HG03095 (cell line): Measurements from ENCODE around the gene CINP.
"Not testable (repeated sequence)": the region's sequence is repeated elsewhere in the genome, so short reads cannot be mapped to it uniquely, and the experiment has no call there.

Source experiments
- ATAC-seq: cut with Tn5 transposase; IDR thresholded peaks from one replicate; pipeline ENCODE4 v1.9.1; 2021; ENCODE audit warnings: moderate library complexity; ENCODE audit not compliant: unreplicated experiment

CINP gene

GRCh38 chr14:102321456-102322422, 41.0 kb downstream of the CINP start:
- ATAC-seq, result no peak

GRCh38 chr14:102320671-102321455, 41.8 kb downstream of the CINP start:
- no peak for ATAC-seq

- ATAC-seq, result peak; percentile 10
These were observed 42.5 kb downstream of the CINP start for GRCh38 chr14:102320033-102320660.

- peak; percentile 47 for ATAC-seq
These were observed 43.2 kb downstream of the CINP start, which contains the start of gene ZNF839 for GRCh38 chr14:102319351-102320032. ZNF839 (plus strand) TSS chr14:102319746; CDS start chr14:102319766, 20 bp downstream.

- ATAC-seq, result no peak
These were observed 43.9 kb downstream of the CINP start for GRCh38 chr14:102318781-102319276.

- ATAC-seq, result no peak
These were observed 45.0 kb downstream of the CINP start for GRCh38 chr14:102317564-102318248.

- ATAC-seq, result peak; percentile 55
These were observed 45.7 kb downstream of the CINP start for GRCh38 chr14:102316743-102317563.

- ATAC-seq, result no peak
These were observed 46.4 kb downstream of the CINP start for GRCh38 chr14:102316338-102316742.

GRCh38 chr14:102315121-102315520, 47.6 kb downstream of the CINP start:
- ATAC-seq, result no peak

- ATAC-seq, result peak; percentile 51
These were observed 48.3 kb downstream of the CINP start for GRCh38 chr14:102314242-102315011.

- ATAC-seq, result peak; percentile 95
These were observed 57.8 kb downstream of the CINP start, which contains the start of gene MOK for GRCh38 chr14:102304611-102305506. MOK (minus strand) TSS chr14:102305164; CDS start chr14:102304968, 196 bp downstream.

- no peak for ATAC-seq
These were observed 59.0 kb downstream of the CINP start for GRCh38 chr14:102303664-102304063.

- not testable (repeated sequence) for ATAC-seq
These were observed 64.2 kb downstream of the CINP start for GRCh38 chr14:102298303-102299070.
